ENCODE results near the gene FBXL15. TPM values are rescaled to one million over a fixed set of nuclear protein-coding genes. Genes with fewer than 3 reads are reported as not detected.

Gene FBXL15
- total and polyA plus RNA-seq, 2 experiments from 2014 or later: 18.5 to 36.1 TPM

DNA sequence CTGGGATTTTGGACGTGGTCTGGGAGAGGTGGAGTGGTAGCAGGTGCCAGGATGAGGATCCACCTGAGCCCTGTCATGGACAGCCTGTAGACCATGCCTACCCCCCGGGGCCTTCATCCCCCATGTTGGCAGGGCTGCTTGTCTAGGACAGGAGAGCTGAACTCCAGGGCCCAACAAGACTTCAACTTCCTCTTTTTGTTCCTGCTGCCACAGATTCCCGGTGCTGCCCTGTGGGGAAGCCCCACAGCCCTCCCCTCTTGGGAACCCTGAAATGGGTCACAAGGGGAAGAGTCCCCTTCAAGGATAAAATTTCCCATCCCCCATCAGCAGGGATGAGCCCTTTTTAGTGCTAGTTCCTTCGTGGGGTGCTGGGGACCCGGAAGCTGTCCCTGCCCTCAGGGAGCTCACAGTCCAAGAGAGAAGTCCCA is 13.0 kb downstream of the FBXL15 start:
- Histone ChIP-seq H3K79me2 (replicated peaks; ENCODE audit: insufficient read depth) (no peaks in the 10 kb centered on the region; the same call in 1 of the 2 replicates), H3F3A (replicated peaks; ENCODE audit: low read depth) (0 out of 2 replicates have a peak, but pooled peaks cover 4% of the 10 kb centered on the region), H3K36me3 (ENCODE audit: insufficient read depth) (no peaks in the 10 kb centered on the region), H3K27me3 (ENCODE audit: insufficient read depth) (peaks cover 56% of the 10 kb centered on the region), H3K27ac (ENCODE audit: low read depth) (no peak overlapping the region), H3K4me1 (ENCODE audit: insufficient read depth) (peaks cover 21% of the 10 kb centered on the region), H3K4me3 (no peak overlapping the region), H3K9me2 (ENCODE audit: insufficient read depth) (no peaks in the 10 kb centered on the region), H2AFZ (no peak overlapping the region), H3K4me2 (no peak overlapping the region), H4K20me1 (replicated peaks; ENCODE audit: insufficient read depth) (no peaks in the 10 kb centered on the region; the same call in 1 of the 2 replicates)
- H3K4me1 Mint-ChIP-seq: peaks cover 26% of the 10 kb centered on the region
- H3K27ac Mint-ChIP-seq: no peak overlapping the region
- TF ChIP-seq EZH2phosphoT487 (IDR thresholded peaks at IDR 0.05; ENCODE audit: unreplicated experiment) (no peak), NANOG (IDR thresholded peaks at IDR 0.05; ENCODE audit: borderline replicate concordance) (no peak)
- peaks cover 53% of the 10 kb centered on the region for H3K27me3 Mint-ChIP-seq (ENCODE audit: insufficient read depth, low read depth, poor library complexity)
- ATAC-seq (no peak), DNase-seq (ENCODE audit: low spot score) (no peak)
- H3K36me3 Mint-ChIP-seq (ENCODE audit: low read depth): peaks cover 4% of the 10 kb centered on the region; the same call in 2 of the 3 replicates
- H3K9me3 Mint-ChIP-seq: no peaks in the 10 kb centered on the region
- no peak overlapping the region; the same call in 1 of the 3 replicates for H3K4me3 Mint-ChIP-seq

DNA sequence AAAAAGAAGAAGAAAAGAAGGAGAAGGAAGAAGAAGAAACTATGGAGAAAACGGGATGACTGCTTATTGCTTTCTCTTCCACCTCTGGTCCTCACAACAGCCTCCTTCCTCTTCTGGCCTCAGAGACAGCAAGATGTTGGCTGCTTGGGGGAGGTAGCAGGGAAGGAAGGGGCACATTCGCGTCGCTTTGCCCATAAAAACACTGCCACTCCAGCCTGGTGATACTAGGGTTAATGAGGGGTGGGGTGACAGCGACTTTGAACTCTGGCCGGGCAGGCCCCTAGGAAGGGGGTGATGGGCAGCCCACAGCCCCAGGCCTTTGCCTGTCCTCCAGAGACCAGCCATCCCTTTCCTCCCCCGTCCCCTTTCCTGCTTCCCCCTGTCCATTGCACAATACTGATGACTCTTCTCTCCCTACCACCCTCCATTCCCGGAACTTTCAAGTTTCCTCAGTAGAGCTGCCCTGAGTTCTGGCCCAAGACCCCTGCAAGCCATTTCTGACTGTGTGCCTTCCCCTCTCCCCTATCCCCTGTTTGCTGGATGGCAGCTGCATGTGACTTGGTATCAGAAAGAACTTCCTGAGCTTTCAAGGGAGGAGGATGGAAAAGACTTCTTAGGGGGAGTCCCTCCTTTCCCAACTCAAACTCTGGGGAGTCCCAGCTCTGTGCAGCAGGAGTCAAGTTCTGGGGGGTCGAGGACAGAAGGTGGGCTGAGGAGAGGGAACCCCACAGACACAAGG is 13.9 kb downstream of the FBXL15 start:
- no peaks in the 10 kb centered on the region for H3K36me3 ChIP-seq (ENCODE audit: insufficient read depth)
- TF ChIP-seq STAT1 (IDR thresholded peaks at IDR 0.05; ENCODE audit: unreplicated experiment) (no peak), EZH2 (IDR thresholded peaks at IDR 0.05; ENCODE audit: low read depth, unreplicated experiment) (peak; percentile 4)
- H3K27me3 ChIP-seq (ENCODE audit: insufficient read depth): peaks cover 56% of the 10 kb centered on the region
- no peak for ATAC-seq
- H3K4me3 ChIP-seq: peak overlapping the region; percentile 50; the same call in 1 of the 2 replicates
- no peaks in the 10 kb centered on the region for H3K9me2 ChIP-seq (ENCODE audit: insufficient read depth)
- peak overlapping the region; percentile 67 for H3K4me3 Mint-ChIP-seq
- no peaks in the 10 kb centered on the region; the same call in 1 of the 2 replicates for H4K20me1 ChIP-seq (replicated peaks; ENCODE audit: insufficient read depth)
- H3K36me3 Mint-ChIP-seq (ENCODE audit: low read depth): peaks cover 4% of the 10 kb centered on the region; the same call in 2 of the 3 replicates
- H3K79me2 ChIP-seq (replicated peaks; ENCODE audit: insufficient read depth): no peaks in the 10 kb centered on the region; the same call in 1 of the 2 replicates
- 0 out of 2 replicates have a peak, but pooled peaks cover 4% of the 10 kb centered on the region for H3F3A ChIP-seq (replicated peaks; ENCODE audit: low read depth)
- peaks cover 21% of the 10 kb centered on the region for H3K4me1 ChIP-seq (ENCODE audit: insufficient read depth)
- H3K27ac ChIP-seq (ENCODE audit: low read depth): no peak overlapping the region
- peak overlapping the region; percentile 78 for H3K4me2 ChIP-seq
- no peaks in the 10 kb centered on the region for H3K9me3 Mint-ChIP-seq
- no peak for DNase-seq (ENCODE audit: low spot score)
- peaks cover 53% of the 10 kb centered on the region for H3K27me3 Mint-ChIP-seq (ENCODE audit: insufficient read depth, low read depth, poor library complexity)
- H2AFZ ChIP-seq: no peak overlapping the region
- H3K27ac Mint-ChIP-seq: no peak overlapping the region
- H3K4me1 Mint-ChIP-seq: peaks cover 26% of the 10 kb centered on the region

DNA sequence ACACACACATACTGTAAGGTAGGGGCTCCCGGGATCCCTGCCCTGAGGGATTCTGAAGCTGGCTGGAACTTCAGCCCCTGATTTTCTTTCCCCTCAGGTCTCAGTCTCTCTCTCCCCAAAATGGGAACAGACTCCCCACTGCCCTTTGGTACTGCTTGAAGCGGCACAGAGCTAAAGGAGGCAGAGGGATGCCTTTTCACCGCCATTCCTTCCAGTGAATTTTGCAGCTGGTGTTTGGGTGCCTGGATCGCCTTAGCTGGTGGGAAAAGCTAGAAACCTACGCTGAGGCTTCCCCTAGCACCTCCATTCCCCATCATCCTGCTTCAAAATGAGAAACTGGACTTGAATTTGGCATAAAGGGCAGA is 14.5 kb downstream of the FBXL15 start:
- no peak overlapping the region for H3K27ac ChIP-seq (ENCODE audit: low read depth)
- no peak for TF ChIP-seq EZH2 (IDR thresholded peaks at IDR 0.05; ENCODE audit: low read depth, unreplicated experiment)
- Mint-ChIP-seq H3K36me3 (ENCODE audit: low read depth) (peaks cover 4% of the 10 kb centered on the region; the same call in 2 of the 3 replicates), H3K4me3 (peak overlapping the region; percentile 67), H3K9me3 (no peaks in the 10 kb centered on the region), H3K27me3 (ENCODE audit: insufficient read depth, low read depth, poor library complexity) (peaks cover 53% of the 10 kb centered on the region), H3K4me1 (peaks cover 26% of the 10 kb centered on the region), H3K27ac (no peak overlapping the region)
- H3K4me1 ChIP-seq (ENCODE audit: insufficient read depth): peaks cover 21% of the 10 kb centered on the region
- no peak for DNase-seq (ENCODE audit: low spot score)
- no peak for ATAC-seq
- 0 out of 2 replicates have a peak overlapping the region, but pooled peaks have one; percentile 59 for H2AFZ ChIP-seq
- H3K36me3 ChIP-seq (ENCODE audit: insufficient read depth): no peaks in the 10 kb centered on the region
- H3F3A ChIP-seq (replicated peaks; ENCODE audit: low read depth): 0 out of 2 replicates have a peak, but pooled peaks cover 4% of the 10 kb centered on the region
- peak overlapping the region; percentile 78 for H3K4me2 ChIP-seq
- no peaks in the 10 kb centered on the region; the same call in 1 of the 2 replicates for H3K79me2 ChIP-seq (replicated peaks; ENCODE audit: insufficient read depth)
- H3K27me3 ChIP-seq (ENCODE audit: insufficient read depth): peaks cover 56% of the 10 kb centered on the region
- H3K4me3 ChIP-seq: peak overlapping the region; percentile 50
- no peaks in the 10 kb centered on the region for H3K9me2 ChIP-seq (ENCODE audit: insufficient read depth)
- H4K20me1 ChIP-seq (replicated peaks; ENCODE audit: insufficient read depth): no peaks in the 10 kb centered on the region; the same call in 1 of the 2 replicates
